Measurements from ENCODE around the gene DGCR8. TPM values are rescaled to one million over a fixed set of nuclear protein-coding genes. Genes with fewer than 3 reads are reported as not detected.
A peak's percentile ranks its signal among the peaks of the same experiment; 100 is the strongest.

Gene DGCR8
- total RNA-seq, 1 donor from 2014 or later: 35.5 TPM

GRCh38 chr22:20106849-20107237 lies 26.8 kb downstream of the DGCR8 start:
- DNase-seq: no peak
- no peak overlapping the region for H3K27ac ChIP-seq

GRCh38 chr22:20107471-20107901 lies 27.4 kb downstream of the DGCR8 start:
- Histone ChIP-seq H3K27ac (no peak overlapping the region), H3K4me1 (no peaks in the 10 kb centered on the region), H3K27me3 (no peaks in the 10 kb centered on the region), H3K9me3 (no peaks in the 10 kb centered on the region), H3K36me3 (peaks cover 84% of the 10 kb centered on the region), H3K4me3 (no peak overlapping the region)
- TF ChIP-seq CTCF (IDR thresholded peaks at IDR 0.05): no peak
- DNase-seq (no peak), ATAC-seq (no peak)
- intact Hi-C loops (cut with DNase I): no loop called here

More at GRCh38 chr22:20106849-20107237, 26.8 kb downstream of the DGCR8 start:
- ATAC-seq: no peak
- H3K4me3 ChIP-seq: no peak overlapping the region
- no peaks in the 10 kb centered on the region for H3K27me3 ChIP-seq
- H3K9me3 ChIP-seq: no peaks in the 10 kb centered on the region
- H3K4me1 ChIP-seq: no peaks in the 10 kb centered on the region
- peaks cover 85% of the 10 kb centered on the region for H3K36me3 ChIP-seq
- no peak for TF ChIP-seq CTCF (IDR thresholded peaks at IDR 0.05)
- intact Hi-C loops (cut with DNase I): no loop called here

DNA sequence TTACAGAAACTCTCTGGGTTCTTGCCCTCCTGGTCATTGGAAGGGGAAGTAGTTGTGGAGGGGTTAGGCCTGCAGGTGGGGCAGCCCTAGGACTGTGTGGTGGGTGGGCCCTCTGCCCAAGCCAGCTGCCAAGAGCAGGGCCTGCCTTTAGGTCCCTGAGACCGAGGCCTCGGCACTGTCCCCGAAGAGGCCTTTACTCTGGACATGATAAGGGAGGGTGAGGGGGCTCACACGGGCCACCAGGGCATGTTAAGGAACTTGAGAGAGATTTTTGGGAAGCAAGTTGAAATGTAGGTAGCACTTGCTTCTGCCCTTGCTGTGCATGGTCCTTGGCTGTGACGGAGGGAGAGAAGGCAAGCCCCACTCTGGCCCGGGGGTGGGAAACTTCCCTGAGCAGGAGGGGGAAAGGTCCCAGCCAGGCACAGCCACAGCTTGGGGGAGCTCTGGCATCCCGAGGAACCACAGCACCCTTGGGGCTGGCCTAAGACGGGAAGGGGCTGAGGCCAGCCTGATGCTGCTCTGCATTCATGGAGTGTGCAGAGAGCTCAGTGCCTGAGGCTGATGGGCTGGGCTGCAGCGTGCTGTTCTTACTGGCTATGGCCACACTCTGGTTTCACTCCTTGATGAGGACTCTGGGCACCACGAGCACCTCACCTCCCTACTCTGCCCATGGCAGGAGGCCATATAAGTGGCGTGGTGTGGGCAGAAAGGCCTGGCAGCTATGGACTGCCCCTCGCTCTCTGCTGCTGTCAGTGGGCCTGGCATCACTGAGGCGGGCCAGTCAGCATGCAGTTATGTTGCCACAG lies 28.1 kb downstream of the DGCR8 start:
- Histone ChIP-seq H3K4me1 (no peaks in the 10 kb centered on the region), H3K27me3 (no peaks in the 10 kb centered on the region), H3K36me3 (peaks cover 81% of the 10 kb centered on the region), H3K4me3 (no peak overlapping the region), H3K9me3 (no peaks in the 10 kb centered on the region), H3K27ac (no peak overlapping the region)
- intact Hi-C loops (cut with DNase I): no loop called here
- ATAC-seq: no peak
- no peak for TF ChIP-seq CTCF (IDR thresholded peaks at IDR 0.05)
- no peak for DNase-seq

DNA sequence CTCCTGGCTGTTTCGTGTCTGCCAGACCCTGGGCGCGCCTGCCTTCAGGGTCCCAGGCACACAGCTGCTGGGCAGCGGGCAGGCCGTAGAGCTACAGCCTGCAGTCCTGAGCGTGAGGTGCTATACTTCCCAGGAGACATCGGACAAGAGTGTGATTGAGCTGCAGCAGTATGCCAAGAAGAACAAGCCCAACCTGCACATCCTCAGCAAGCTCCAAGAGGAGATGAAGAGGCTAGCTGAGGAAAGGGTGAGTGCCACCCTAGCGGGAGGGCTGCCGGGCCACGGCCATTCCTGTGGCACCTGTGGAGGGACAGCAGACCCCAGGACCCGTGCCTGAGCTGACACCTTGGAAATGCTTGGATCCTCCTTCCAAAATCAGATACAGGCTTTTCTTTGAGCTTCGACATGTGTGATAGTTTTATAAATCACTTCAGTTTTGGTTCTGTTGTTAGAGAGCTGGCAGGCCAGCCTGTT lies 28.8 kb downstream of the DGCR8 start:
- DNase-seq: no peak
- H3K4me1 ChIP-seq: no peaks in the 10 kb centered on the region
- no peak overlapping the region for H3K4me3 ChIP-seq
- no peak for ATAC-seq
- H3K27ac ChIP-seq: no peak overlapping the region
- H3K27me3 ChIP-seq: no peaks in the 10 kb centered on the region
- H3K9me3 ChIP-seq: no peaks in the 10 kb centered on the region
- intact Hi-C loops (cut with DNase I): no loop called here
- no peak for TF ChIP-seq CTCF (IDR thresholded peaks at IDR 0.05)
- peaks cover 86% of the 10 kb centered on the region for H3K36me3 ChIP-seq

DNA sequence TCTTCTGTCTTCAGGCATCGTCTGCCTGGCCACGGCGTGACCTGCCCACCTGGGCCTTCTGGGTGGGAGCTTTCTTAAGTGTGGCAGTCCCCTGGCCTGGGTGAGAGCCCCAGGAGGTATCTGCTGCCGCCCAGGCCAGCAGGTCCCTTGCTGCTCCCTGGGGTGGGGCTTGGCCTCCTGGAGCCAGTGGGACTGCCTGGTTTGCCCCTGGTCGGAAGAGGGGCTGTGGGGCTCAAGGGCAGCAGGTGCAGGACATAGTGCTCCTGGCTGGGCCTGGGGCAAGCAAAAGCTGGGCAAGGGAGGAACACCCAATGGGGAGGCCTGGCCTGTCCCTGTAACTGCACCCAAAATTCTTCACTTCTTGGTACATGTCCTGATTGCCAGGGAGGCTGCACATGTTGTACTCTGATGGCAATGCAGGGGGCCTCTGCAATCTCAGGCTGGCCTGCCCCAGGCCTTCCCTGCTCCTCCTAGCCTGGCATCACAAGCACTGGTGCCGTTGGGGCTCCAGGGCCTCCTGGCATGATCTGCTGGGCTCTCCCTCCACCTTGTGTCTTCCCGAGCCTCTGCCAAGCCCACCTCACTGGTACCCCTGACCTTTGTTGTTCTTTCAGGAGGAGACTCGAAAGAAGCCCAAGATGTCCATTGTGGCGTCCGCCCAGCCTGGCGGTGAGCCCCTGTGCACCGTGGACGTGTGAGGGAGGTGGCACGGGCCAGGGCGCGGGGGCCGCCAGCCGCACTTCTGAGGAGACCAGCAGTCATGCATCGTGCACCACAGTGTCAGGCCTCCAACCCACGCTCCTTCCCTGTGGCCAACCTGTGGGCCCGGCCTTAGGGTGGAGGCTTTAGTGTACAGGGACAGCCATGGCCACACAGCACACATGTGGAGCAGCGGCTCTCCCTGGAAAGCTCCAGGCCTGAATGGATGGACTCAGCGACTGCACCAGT lies 29.6 kb downstream of the DGCR8 start:
- H3K27ac ChIP-seq: no peak overlapping the region
- ATAC-seq (no peak), DNase-seq (peak; percentile 64)
- peaks cover 89% of the 10 kb centered on the region for H3K36me3 ChIP-seq
- H3K4me3 ChIP-seq: no peak overlapping the region
- H3K9me3 ChIP-seq: no peaks in the 10 kb centered on the region
- H3K4me1 ChIP-seq: no peaks in the 10 kb centered on the region
- no peaks in the 10 kb centered on the region for H3K27me3 ChIP-seq
- intact Hi-C loops (cut with DNase I): no loop called here
- TF ChIP-seq CTCF (IDR thresholded peaks at IDR 0.05): no peak
